WTC11 (cell line): ENCODE results near the gene MOV10L1. TPM values are rescaled to one million over a fixed set of nuclear protein-coding genes. Genes with fewer than 3 reads are reported as not detected.

Experiments used
- ATAC-seq: fragments of 200-7000 bp; cut with Tn5 transposase; 2 replicates; pipeline ENCODE4 v1.10.0; 2021; ENCODE audit warnings: mild to moderate bottlenecking, moderate library complexity
- CTCF ChIA-PET: fragments of 300-600 bp; sonication (Branson Sonifier 250); formaldehyde crosslinking; loops from one replicate; lab custom pipeline; 2021; ENCODE audit warnings: antibody characterized with exemption; lab: Charles Lee
- POLR2A ChIA-PET: fragments of 350-600 bp; sonication (Branson Sonifier 250); formaldehyde crosslinking; loops from one replicate; lab custom pipeline; 2021; ENCODE audit warnings: antibody characterized with exemption; lab: Charles Lee
- DNase-seq: peaks from one replicate; pipeline ENCODE4 v3.0.0; 2021; ENCODE audit warnings: low spot score
- H3K27ac Mint-ChIP-seq: 2 replicates; pipeline ENCODE4 v1.8.0; 2021; ENCODE audit warnings: mixed read lengths
- H3K27me3 Mint-ChIP-seq: 2 replicates; pipeline ENCODE4 v1.8.0; 2021; ENCODE audit warnings: low read depth, mild to moderate bottlenecking, moderate library complexity, mixed read lengths
- H3K36me3 Mint-ChIP-seq: 2 replicates; pipeline ENCODE4 v1.8.0; 2021; ENCODE audit warnings: mixed read lengths
- H3K4me1 Mint-ChIP-seq: 2 replicates; pipeline ENCODE4 v1.8.0; 2022; ENCODE audit warnings: mixed read lengths
- H3K4me3 Mint-ChIP-seq: 2 replicates; pipeline ENCODE4 v1.8.0; 2021; ENCODE audit warnings: mild to moderate bottlenecking, moderate library complexity, mixed read lengths
- H3K9me3 Mint-ChIP-seq: 2 replicates; pipeline ENCODE4 v1.8.0; 2021; ENCODE audit warnings: mixed read lengths
- AR ChIP-seq: fragments of 250-450 bp; sonication (Bioruptor Pico); IDR thresholded peaks from 2 replicates; pipeline ENCODE4 v1.9.0; 2021; ENCODE audit warnings: mild to moderate bottlenecking
- ATF3 ChIP-seq: sonication (generic); formaldehyde crosslinking; conservative IDR thresholded peaks from 2 replicates; pipeline ENCODE4 v1.8.1; 2022; ENCODE audit warnings: mild to moderate bottlenecking, missing genetic modification reagents
- CREM ChIP-seq: sonication (generic); formaldehyde crosslinking; IDR thresholded peaks from 2 replicates; pipeline ENCODE4 v1.8.1; 2022; ENCODE audit warnings: mild to moderate bottlenecking, missing genetic modification reagents, moderate library complexity
- CTCF ChIP-seq: fragments of 200-600 bp; IDR thresholded peaks from 2 replicates; pipeline ENCODE4 v1.8.0; 2022; ENCODE audit warnings: antibody characterized with exemption
- E2F4 ChIP-seq: sonication (generic); formaldehyde crosslinking; IDR thresholded peaks from 2 replicates; pipeline ENCODE4 v1.8.1; 2022; ENCODE audit warnings: low read depth, mild to moderate bottlenecking, moderate library complexity, missing genetic modification reagents, borderline replicate concordance
- ERG ChIP-seq: fragments of 250-450 bp; sonication (Bioruptor Pico); IDR thresholded peaks from 2 replicates; pipeline ENCODE4 v1.8.0; 2021; ENCODE audit warnings: mild to moderate bottlenecking
- MAX ChIP-seq: sonication (generic); formaldehyde crosslinking; IDR thresholded peaks from 2 replicates; pipeline ENCODE4 v1.8.0; 2022; ENCODE audit warnings: mild to moderate bottlenecking, missing genetic modification reagents
- NR1H2 ChIP-seq: sonication (generic); formaldehyde crosslinking; IDR thresholded peaks from 2 replicates; pipeline ENCODE4 v1.9.0; 2021; ENCODE audit warnings: mild to moderate bottlenecking, moderate library complexity, missing genetic modification reagents
- NR2C2 ChIP-seq: sonication (generic); formaldehyde crosslinking; IDR thresholded peaks from 2 replicates; pipeline ENCODE4 v1.8.0; 2022; ENCODE audit warnings: mild to moderate bottlenecking, missing genetic modification reagents
- RELA ChIP-seq: sonication (generic); formaldehyde crosslinking; IDR thresholded peaks from 2 replicates; pipeline ENCODE4 v1.8.1; 2022; ENCODE audit warnings: missing genetic modification reagents, mild to moderate bottlenecking, borderline replicate concordance
- SOX15 ChIP-seq: fragments of 250-450 bp; sonication (Bioruptor Pico); IDR thresholded peaks from 2 replicates; pipeline ENCODE4 v1.9.0; 2021; ENCODE audit warnings: mild to moderate bottlenecking
- SP1 ChIP-seq: sonication (generic); formaldehyde crosslinking; conservative IDR thresholded peaks from 2 replicates; pipeline ENCODE4 v1.8.1; 2022; ENCODE audit warnings: missing genetic modification reagents
- USF1 ChIP-seq: sonication (generic); formaldehyde crosslinking; IDR thresholded peaks from 2 replicates; pipeline ENCODE4 v1.8.0; 2022; ENCODE audit warnings: mild to moderate bottlenecking, missing genetic modification reagents
- ZNF317 ChIP-seq: sonication (generic); formaldehyde crosslinking; IDR thresholded peaks from 2 replicates; pipeline ENCODE4 v1.8.1; 2023; ENCODE audit warnings: low read depth, mild to moderate bottlenecking, moderate library complexity, missing genetic modification reagents, borderline replicate concordance
- ZNF396 ChIP-seq: fragments of 250-450 bp; sonication (Bioruptor Pico); IDR thresholded peaks from 2 replicates; pipeline ENCODE4 v1.8.0; 2021; ENCODE audit warnings: mild to moderate bottlenecking, moderate library complexity, borderline replicate concordance
- ZSCAN18 ChIP-seq: fragments of 250-450 bp; sonication (Bioruptor Pico); IDR thresholded peaks from 2 replicates; pipeline ENCODE4 v2.1.2; 2022; ENCODE audit warnings: mild to moderate bottlenecking, moderate library complexity
- total RNA-seq: library from RNA; stranded (reverse); gene quantifications from 3 replicates; pipeline ENCODE4 v1.2.3, GENCODE V29; 2021

Gene MOV10L1
- total RNA-seq, 1 experiment from 2014 or later, result not detected

- no peak for TF ChIP-seq AR (CRISPR knock-in tag)
- TF ChIP-seq SP1 (CRISPR knock-in tag), result no peak
- no peak for TF ChIP-seq ZNF396 (CRISPR knock-in tag)
- TF ChIP-seq E2F4 (CRISPR knock-in tag), result no peak
- TF ChIP-seq ATF3 (CRISPR knock-in tag), result no peak
- no peak for TF ChIP-seq CREM
Measured at GRCh38 chr22:50061141-50061823, 28.5 kb upstream of the MOV10L1 start (continued).

GRCh38 chr22:50061824-50062355 lies 27.9 kb upstream of the MOV10L1 start:
- Mint-ChIP-seq H3K27ac (no peak overlapping the region), H3K36me3 (no peaks in the 10 kb centered on the region)
- CTCF ChIA-PET, result interaction anchor here (1.0 kb wide), 1 partner anchor 32 kb away, joined by 3 read pairs; no protein-coding TSS in a partner anchor
- ATAC-seq (no peak), DNase-seq (no peak)
- TF ChIP-seq NR1H2 (CRISPR knock-in tag), result no peak
- TF ChIP-seq USF1, result no peak
- TF ChIP-seq SOX15 (CRISPR knock-in tag), result no peak
- no peak for TF ChIP-seq ZNF317 (CRISPR knock-in tag)
- TF ChIP-seq ERG (CRISPR knock-in tag), result no peak
- no peak for TF ChIP-seq RELA (CRISPR knock-in tag)
- TF ChIP-seq MAX (CRISPR knock-in tag), result no peak
- TF ChIP-seq ZSCAN18, result no peak
- TF ChIP-seq NR2C2 (CRISPR knock-in tag), result no peak
- no peak for TF ChIP-seq CTCF
- TF ChIP-seq, all 79 proteins: peak for 0
- H3K4me3 Mint-ChIP-seq, result no peak overlapping the region
- peaks cover 17% of the 10 kb centered on the region for H3K27me3 Mint-ChIP-seq
- H3K4me1 Mint-ChIP-seq, result peaks cover 12% of the 10 kb centered on the region
- POLR2A ChIA-PET, result no interaction called here
- no peaks in the 10 kb centered on the region for H3K9me3 Mint-ChIP-seq
